HG02852 (cell line): ENCODE results near the gene SELENOO.

Experiments used
- ATAC-seq: cut with Tn5 transposase; IDR thresholded peaks from one replicate; pipeline ENCODE4 v1.9.1; 2021; ENCODE audit warnings: mild to moderate bottlenecking, moderate library complexity; ENCODE audit not compliant: unreplicated experiment

SELENOO gene

DNA sequence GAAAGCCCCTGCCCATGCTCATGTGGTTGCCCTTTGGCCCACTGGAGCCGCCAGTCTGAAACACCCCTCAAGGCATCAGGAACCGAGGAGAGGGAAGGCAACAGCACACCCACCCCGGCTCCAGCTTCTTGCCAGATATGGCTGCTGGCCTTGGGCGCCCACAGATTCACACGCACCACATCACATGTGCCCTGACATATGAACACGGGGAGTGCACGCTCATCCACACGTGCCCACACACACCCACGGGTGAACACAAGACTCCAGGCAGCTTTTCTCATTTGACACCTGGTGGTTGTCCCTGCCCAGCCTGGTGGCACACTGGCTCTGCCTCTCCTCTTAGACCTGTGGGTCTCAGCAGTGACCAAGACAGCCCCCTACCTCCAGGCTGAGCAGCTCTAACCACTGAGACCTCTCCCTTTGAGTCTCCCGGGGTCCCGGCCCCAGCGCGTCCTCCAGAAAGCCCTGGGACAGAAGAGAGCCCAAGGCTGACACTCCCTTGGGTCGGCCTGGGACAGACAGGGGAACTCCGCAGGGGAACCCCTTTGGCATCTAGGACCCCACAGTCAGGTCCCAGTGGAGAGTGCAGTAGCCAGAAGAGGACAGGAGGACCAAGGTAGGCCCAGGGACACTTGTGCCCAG lies 63.4 kb downstream of the SELENOO start:
- ATAC-seq: no peak

DNA sequence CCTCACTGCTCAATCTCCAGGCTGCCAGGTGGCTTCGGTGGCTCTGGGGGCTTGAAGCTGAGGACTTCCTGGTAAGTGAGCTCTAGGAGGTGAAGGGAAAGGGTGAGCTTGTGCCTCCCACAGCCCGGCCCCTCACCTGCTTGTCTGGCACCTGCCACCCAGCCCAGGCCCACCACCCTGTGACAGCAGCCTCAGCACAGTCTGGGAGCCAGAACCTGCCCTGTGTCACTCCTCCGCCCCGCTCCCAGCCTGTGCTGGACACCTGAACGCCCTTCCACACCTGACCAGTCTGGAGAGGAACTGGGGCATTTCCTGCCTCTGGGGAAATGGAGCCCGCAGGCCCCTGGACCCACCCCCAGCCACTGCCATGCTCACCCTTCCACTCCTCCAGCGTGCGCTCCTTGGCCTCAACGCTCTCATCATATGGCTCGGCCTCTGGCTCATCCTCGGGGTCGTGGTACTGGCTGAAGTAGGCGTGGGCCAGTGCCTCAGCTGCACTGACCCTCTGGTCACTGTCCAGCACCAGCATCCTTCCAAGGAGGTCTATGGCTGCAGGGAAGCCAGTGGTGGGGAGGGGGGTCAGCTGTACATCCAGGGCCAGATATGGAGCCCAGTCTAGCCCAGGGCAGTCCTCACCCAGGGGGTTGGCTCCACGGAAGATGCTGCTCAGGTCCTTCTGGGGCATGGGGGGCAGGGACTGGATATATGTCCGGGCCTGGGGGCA lies 64.3 kb downstream of the SELENOO start:
- ATAC-seq: no peak

DNA sequence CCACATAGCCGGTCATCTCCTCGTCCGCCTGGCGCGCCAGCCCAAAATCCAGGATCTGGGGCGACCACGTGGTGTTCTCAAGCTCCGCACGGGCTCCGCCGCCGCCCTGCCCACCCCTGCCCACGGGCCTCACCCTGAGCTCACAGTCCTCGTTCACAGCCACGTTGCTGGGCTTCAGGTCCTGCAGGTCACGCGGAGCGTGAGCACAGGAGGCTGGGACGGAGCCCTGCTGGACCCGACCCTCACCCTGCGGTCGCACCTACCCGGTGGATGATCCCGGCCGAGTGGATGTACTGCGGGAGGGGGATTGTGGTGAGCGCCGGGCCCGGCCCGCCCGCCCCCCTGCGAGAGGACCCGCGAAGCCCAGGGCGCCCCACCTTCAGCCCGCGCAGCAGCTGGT lies 66.2 kb downstream of the SELENOO start:
- no peak for ATAC-seq
